Glomerular endothelial cell (primary cell): Measurements from ENCODE around the gene CDK5R1. TPM values are rescaled to one million over a fixed set of nuclear protein-coding genes. Genes with fewer than 3 reads are reported as not detected.
"Not testable (repeated sequence)": the region's sequence is repeated elsewhere in the genome, so short reads cannot be mapped to it uniquely, and the experiment has no call there.

Source experiments
- DNase-seq: peaks from one replicate; pipeline ENCODE4 v3.0.0-alpha.2; 2011; ENCODE audit warnings: low read depth, low spot score; ENCODE audit errors: extremely low read depth
- total RNA-seq: library from RNA; depleted of rRNA; stranded (reverse); fragments of >200 nt; gene quantifications from 2 replicates; pipeline ENCODE4 v1.2.3, GENCODE V29; 2015

Gene CDK5R1
- total RNA-seq, 1 donor from 2014 or later: 3.5 TPM

DNA sequence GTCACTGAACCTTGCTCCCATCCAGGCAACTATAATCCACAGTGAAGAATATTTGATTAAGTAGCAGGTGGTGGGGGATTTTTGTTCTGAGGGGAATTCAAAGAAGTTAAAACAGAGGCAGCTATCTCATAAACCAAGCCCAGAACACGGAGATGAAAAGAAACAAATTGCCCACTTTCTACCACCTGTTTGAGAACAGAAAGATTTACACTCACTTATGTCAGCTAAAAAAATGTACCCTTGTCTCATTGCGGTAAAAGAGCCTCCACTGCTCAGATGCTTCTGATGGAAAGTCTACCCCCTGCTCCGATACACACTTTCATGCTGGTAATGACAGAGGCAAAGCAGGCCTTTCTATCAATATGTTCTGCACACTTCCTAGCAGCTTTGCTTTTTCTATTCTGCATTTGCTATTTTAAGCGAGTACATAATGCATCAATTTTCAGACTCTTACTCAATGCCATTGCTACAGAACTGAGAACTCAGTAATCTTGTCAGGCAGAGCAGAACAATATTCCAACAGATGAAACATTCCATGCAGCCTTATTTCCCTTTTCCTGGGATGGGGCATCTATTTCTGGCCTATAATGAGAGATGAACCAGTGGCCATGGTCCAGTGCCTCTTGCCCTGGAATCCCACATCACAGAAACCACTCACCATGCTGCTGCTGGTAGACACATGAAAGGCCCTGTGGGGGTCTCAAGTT is 29.0 kb downstream of the CDK5R1 start:
- DNase-seq: no peak

DNA sequence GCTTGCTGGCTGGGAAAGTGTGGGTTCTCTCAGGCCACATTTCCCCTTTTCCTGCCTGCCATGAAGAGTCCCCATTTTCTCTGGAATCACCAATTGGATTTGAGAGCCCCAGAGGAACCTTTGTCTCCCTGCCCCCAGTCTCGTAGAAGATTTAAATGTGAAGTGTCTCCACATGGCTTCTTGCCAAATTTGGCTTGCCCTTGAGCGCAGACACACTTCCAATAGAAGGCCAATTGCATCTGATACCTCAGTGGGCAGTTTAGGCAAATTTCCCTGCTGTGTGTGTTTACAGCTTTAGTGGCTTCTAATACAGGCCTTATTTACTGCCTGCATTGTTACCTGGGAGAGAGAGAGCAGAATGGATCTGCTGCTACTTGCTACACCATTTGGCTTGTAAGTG is 29.7 kb downstream of the CDK5R1 start:
- DNase-seq: no peak

DNA sequence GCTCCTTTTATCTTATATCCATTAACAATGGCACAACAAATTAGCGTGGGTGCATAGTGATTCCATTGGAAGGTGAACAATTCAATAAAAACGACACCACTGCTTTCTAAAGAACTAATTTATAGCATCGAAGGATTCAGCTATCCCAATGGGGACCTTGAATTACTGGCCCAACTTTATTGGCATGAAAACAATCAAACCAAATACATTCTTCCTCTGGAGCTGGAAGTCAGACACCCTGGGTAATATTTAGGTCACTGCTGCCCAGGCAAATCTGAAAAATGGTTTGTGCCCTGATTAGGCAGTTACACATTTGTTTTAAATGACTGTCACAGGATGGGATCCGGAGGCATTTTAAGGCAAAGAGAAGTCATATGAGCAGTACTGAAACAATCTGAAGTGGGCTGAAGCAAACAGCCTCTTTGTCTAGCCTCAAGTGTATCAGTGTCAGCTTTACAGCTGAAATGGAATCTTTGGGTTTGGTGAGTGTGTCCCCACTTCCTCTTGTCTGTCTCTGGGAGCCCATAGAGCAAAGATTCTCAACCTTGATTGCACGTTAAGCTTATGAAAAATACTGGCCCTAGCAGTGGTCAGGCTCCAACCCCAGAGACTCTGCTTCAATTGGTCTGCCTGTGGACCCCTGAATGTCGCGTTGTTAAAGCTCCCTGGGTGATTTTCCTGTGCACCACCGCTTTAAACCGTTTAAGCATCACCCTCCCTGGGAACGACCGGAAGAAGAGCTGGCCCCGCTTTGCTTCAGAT is 30.3 kb downstream of the CDK5R1 start:
- no peak for DNase-seq

DNA sequence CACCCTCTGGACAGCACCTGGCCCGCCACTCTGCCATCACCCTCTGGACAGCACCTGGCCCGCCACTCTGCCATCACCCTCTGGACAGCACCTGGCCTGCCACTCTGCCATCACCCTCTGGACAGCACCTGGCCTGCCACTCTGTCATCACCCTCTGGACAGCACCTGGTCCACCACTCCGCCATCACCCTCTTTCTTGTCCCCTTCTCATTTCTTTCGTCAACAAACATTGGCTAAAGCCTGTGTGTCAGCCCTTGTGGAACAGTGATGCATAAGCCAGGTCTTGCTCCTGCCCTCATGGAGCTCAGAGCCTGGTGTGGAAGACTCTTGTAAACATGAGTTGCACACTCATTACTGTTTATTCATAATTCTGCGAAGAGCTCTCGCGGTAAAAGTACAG is 31.2 kb downstream of the CDK5R1 start:
- DNase-seq: no peak

DNA sequence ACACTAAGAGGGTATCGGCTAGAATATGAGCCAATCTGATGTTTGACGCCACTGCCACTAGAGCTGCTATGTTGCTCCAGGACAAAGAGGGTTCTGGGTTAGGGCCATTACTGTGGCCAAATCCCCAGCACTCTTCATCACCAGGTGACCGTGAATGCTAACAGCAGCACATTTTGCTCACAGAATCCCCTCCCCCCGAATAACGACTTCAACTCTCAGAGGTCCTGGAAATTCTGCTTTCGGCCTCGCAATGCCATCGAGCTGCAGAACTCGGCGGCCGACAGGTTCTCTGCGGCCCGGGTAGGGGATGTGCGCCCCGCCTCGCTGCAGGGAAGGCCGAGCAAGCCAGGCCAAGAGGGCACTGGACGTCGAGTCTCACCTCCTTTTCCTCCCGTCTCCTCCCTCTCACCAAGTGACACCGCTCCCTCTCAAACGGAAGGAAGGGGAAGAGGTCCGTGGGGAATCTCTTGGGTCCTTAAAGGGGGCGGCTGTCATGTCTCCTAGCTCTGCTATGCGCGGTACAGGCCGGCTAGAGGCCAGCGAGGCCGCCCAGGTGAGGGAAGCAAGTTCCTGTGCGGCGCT is 31.9 kb downstream of the CDK5R1 start:
- no peak for DNase-seq

DNA sequence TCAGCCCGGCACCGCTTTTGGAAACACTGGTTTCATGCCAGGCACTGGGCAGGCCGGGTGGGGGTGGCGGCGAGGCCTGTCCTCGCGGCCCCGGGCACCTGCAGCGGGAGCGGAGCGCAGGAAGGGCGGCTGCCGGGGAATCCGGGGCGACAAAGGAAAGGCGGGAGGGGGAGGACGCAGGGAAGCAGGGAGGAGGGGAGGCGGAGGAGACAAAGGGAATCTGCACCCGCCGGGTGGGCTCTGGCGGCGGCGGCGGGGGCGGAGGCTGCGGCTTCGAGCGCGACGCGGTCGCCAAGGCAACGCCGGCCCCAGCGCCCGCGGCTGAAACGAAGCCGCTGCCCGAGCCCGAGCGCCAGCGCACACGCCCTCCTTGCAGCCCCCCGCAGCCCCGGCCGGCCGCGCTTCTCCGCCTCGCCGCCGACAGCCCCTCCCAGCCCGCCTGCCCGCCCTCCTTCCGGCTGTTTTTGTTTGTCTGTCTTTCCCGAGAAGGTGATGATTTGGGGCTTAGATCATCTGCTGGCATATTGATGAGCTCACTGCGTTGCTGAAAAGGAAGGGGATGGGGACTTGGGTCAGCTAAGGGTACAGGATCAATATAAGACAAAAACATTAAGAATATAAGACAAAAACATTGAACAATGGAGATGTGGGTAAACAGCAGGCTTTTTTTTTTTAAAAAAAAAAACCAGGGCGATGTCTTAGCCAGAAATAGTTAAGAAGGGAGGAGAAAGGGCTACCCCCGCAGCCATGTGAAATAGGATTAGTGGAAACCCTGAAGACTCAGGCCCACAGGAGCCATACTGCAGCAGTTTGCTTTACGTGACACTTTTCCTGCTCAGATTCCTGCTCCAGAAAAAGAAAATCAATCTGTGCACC is 32.7 kb downstream of the CDK5R1 start:
- DNase-seq: no peak

DNA sequence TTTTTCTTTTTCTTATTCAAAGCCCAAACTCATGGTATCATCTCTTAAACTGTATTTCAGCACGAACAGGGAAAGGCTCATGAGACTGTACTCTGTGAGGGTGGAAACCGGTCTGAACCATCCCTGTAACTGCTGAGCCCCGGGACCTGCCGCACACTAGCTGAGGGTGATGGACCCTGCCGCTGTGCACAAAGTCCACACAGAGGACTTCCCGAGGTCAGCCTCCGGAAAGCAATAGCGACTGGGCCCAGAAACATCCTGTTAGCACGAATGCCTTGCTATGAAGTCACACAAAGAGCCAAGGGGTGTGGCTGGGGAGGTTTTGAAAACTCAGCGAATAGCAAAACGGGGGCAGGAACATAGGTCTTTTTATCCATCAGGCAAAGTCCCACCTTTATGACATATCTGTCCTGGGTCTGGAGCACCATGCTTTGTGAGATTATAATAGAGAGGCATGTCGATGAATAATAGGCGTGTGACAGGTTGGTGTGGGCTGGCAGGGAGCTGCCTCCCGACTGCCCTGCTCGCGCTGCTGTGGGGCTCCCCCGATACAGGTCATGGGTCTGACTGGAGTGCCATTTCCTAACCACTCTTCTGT is 33.4 kb downstream of the CDK5R1 start:
- no peak for DNase-seq

DNA sequence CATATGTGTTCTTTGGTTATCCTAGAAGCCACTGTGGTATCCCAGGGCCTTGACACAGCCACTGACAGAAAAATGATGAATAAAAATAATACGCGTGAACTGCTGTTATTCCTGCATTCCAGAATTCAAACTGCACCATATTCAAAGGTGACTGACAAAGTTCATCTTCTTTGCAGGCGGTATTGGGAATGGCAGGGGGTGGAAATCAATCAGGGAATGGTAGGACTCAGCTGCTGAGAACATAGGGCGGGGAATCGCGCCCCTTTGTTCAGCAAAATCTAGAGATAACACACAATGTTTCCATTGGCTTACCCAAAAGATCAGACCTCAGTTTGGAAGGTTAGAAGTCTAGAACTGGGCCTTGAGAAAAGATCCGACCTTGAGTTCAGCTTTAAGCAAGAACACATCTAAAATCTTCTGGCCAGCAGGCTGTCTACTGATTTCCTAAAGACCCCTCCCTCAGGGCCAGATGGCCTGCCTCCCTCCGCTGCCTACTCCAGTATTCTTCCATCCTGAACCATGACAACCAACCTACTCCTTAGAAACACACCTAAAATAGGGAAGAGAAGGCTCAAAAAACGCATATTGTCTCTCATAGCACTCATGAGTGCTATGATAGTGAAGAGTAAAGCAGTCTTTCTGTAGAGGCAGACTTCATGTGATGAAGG is 34.1 kb downstream of the CDK5R1 start:
- DNase-seq: no peak

DNA sequence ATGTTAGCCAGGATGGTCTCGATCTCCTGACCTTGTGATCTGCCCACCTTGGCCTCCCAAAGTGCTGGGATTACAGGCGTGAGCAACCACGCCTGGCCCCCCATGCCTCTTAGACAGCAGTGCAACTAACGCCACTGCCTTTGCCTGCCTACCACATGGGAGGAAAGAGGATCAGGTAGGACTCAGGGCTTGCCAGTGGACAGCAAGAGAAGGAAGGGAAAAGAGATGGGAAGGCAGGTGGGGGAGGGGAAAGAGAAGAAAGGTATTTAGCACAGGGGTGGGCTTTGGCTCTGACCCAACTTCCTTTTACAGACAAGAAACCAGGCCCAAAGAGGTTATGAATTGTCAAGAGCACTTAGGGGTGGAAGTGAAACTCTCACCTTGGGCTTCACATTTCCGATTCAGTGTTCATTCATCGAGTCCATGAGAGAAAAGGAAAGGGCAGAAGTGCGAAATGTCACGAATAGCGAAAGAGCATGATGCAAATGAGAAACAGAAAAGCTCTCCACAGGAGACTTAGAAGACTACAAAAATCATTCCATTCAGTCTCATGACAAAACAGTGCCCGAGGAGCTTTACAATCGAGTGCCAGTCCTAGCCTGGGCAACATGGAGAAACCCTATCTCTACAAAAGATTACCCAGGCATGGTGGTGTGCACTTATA is 36.4 kb downstream of the CDK5R1 start:
- DNase-seq: no peak

DNA sequence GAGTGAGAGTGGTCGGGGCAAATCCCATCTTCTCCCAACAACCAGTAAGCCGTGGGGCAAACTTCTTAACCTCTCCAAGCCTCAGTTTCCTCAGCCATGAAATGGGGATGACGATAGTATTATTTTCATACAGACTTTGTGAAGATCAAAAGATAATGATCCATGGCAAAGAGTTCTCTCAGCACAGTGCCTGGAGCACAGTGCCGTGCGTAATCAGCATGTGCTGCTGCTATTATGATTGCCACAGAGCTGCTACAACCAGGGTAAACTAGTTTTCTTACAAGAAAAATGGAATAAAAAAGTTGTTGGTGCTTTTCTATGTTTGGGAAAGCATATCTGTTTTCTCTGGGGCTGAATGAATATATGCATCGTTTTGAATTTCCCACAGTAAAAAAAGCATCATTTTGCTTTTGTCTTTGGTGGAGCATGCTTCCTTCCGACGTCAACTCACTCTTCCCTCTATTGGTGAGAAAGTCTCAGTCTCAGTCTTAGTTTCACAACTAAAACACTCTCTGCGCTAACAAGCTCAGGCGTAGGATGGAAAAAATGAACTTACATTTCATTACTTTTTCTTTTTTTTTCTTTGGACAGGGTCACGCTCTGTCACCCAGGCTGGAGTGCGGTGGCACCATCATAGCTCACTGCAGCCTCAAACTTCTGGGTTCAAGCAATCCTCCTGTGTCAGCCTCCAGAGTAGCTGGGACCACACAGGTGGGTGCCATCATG is 37.2 kb downstream of the CDK5R1 start:
- DNase-seq: no peak

DNA sequence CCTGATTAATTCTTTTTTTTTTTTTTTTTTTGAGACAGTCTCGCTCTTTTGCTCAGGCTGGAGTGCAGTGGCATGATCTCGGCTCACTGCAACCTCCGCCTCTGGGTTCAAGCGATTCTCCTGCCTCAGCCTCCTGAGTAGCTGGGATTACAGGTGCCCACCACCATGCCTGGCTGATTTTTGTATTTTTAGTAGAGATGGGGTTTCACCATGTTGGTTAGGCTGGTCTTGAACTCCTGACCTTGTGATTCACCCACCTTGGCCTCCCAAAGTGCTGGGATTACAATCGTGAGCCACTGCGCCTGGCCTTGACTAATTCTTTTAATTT is 37.7 kb downstream of the CDK5R1 start:
- not testable (repeated sequence) for DNase-seq

DNA sequence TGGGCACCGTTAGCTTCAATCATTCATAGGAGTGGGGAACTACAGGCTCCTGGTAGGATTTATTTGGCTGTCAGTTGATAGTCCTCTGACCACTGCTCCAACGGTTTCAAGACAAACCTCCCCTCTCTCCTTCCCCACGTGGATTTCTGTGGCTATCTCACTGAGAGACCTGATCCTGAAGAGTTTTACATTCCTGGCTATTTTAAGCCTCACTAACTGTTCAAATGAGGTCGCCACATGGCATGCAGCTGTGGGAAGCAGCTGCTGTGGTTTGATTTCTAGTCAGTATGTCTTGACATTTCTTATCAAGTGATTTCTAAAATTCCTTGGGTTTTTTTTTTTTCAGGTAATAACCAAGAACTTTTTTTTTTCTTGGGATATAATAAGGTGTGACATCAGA is 38.3 kb downstream of the CDK5R1 start:
- no peak for DNase-seq

DNA sequence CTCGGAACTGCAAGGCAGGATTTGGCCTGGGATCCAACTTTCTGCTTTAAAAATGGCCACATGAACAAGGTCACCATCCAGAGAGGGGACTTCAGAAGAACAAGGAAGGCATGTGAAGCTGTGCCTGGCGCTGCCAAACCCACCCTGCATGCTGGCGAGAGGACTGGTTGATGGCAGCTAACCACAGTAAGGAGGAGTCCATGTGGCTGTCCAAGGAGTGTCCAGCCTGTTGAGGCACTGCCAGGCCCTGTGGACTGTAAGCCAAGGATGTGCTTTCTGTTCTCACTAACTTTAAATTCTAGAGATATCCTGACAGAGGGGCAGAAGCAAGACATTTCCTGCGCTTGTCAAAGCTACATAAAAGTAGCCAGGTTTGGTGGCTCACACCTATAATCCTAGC is 40.4 kb downstream of the CDK5R1 start:
- DNase-seq: no peak

DNA sequence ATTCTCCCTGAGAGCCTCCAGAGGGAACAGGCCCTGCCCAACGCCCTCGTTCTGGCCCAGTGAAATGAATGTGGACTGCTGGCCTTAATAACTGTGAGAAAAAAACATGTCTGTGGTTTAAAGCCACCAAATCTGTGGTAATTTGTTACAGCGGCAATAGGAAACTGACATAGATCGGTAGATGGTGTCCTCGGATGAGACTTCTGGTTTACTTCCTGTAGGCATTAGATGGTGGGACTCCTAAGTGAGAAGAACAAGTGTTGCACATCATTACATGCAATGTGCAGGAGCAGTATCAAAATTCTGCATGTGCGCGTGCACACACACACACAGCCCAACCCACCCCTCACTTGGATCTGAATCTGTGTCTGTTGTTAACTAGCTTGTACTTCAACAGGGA is 42.0 kb downstream of the CDK5R1 start:
- no peak for DNase-seq

DNA sequence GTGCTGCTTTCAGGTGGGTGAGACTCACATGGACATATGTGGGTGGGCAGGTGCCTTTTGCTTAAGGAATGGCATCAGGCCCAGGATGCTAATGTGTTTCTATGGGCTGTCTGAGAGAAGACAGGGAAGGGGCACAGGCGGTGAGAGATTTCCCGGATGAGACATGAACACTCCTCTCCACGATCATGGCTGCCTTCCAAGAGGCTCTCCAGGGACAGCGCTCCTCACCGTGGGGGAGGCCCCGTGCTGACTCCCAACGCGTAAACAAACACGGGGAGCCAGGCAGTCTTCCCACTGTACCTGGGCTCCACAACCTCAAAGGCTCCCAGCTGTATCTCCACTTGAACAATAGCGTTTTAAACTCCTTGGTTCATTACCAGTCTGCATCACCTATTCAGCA is 42.8 kb downstream of the CDK5R1 start:
- DNase-seq: no peak

DNA sequence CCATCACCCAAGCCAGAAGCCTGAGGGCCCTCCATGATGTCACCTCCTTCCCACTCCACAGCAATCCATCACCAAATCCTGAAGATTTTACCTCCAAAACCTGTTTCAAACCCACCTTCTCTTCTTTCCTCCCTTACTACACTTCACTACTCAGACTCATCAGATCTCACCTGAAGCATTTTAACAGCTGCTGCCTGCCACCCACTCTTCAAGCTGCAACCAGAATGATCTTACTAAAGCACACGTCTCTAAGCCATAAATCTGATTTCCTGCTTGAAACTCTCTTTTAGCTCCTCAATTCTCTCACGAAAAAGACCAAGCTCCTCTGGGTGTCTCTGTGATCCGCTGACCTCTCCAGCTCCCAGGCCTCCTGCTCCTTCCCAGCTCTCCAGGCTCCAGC is 46.5 kb downstream of the CDK5R1 start:
- no peak for DNase-seq

DNA sequence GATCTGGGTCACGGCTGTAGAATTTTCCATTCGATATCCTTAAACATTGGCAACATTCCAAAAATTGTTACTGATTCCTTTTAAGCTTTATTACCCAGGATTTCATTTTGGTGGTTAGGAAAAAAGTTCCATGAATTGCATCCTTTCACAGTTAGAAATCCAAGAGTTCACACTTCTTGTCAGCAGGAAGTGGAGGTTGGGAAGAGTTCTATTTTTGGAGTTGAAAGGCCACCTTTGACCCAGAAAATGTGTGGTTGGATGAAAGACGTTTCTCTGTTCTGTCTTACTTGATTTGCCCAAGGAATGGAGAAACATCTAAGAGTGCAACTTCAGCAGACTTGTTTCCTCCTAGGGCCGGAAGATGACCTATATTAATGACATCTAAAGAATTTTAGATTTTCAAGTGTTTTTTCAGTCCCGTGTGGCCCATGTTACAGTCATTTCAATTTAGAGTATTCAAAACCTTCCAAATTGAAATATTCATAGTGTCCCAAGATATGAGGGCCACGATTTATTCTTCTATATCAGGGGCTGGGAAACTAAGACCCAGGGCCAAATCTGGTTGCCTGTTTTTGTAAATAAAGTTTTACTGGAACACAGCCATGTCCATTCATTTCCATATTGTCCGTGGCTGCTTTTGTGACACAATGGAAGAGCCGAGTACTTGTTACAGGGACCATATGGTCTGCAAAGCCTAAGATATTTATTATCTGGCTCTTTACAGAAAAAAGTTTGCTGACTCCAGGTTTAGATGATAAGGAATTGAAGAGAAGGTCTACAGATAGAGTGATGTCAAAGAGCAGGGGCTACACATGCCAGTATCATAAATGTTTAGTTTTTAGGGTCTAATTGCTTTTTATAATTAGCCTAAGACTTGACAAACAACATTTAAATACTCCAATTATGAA is 50.2 kb downstream of the CDK5R1 start:
- DNase-seq: peak; percentile 44
